Endodermal cell (in vitro differentiated cells): ENCODE results near the gene DAW1. TPM values are rescaled to one million over a fixed set of nuclear protein-coding genes. Genes with fewer than 3 reads are reported as not detected.

Experiments
- DNase-seq: peaks from one replicate; pipeline ENCODE4 v3.0.0-alpha.2; 2017
- H3K27ac ChIP-seq: 2 replicates; pipeline ENCODE4 v1.5.1; 2013; ENCODE audit warnings: mild to moderate bottlenecking, low read depth, low read length, moderate library complexity
- H3K27me3 ChIP-seq: 2 replicates; pipeline ENCODE4 v1.6.1; 2013; ENCODE audit warnings: mild to moderate bottlenecking, low read length, moderate library complexity; ENCODE audit not compliant: insufficient read depth, control insufficient read depth, poor library complexity, severe bottlenecking
- H3K36me3 ChIP-seq: 2 replicates; pipeline ENCODE4 v1.7.0; 2013; ENCODE audit warnings: mild to moderate bottlenecking, low read length, moderate library complexity; ENCODE audit not compliant: control insufficient read depth, insufficient read depth
- H3K4me1 ChIP-seq: one replicate; pipeline ENCODE4 v1.7.0; 2013; ENCODE audit warnings: low read length; ENCODE audit not compliant: control insufficient read depth, insufficient read depth
- H3K4me3 ChIP-seq: 2 replicates; pipeline ENCODE4 v1.5.1; 2013; ENCODE audit warnings: mild to moderate bottlenecking, low read length, moderate library complexity
- H3K9ac ChIP-seq: 2 replicates; pipeline ENCODE4 v1.6.1; 2013; ENCODE audit warnings: mild to moderate bottlenecking, low read length, moderate library complexity; ENCODE audit not compliant: poor library complexity, severe bottlenecking; ENCODE audit errors: extremely low read depth
- H3K9me3 ChIP-seq: 2 replicates; pipeline ENCODE4 v1.6.1; 2013; ENCODE audit warnings: mild to moderate bottlenecking, low read length, moderate library complexity; ENCODE audit not compliant: control insufficient read depth
- H3K27ac Mint-ChIP-seq: 2 replicates; pipeline ENCODE4 v1.8.0; 2020; ENCODE audit warnings: mixed read lengths
- H3K27me3 Mint-ChIP-seq: 2 replicates; pipeline ENCODE4 v1.8.0; 2021; ENCODE audit warnings: mild to moderate bottlenecking, mixed read lengths; ENCODE audit not compliant: insufficient read depth
- H3K36me3 Mint-ChIP-seq: 2 replicates; pipeline ENCODE4 v1.8.0; 2020; ENCODE audit warnings: low read depth, mixed read lengths
- H3K4me1 Mint-ChIP-seq: 2 replicates; pipeline ENCODE4 v1.8.0; 2020; ENCODE audit warnings: mixed read lengths
- H3K4me3 Mint-ChIP-seq: 2 replicates; pipeline ENCODE4 v1.8.0; 2020; ENCODE audit warnings: mild to moderate bottlenecking, moderate library complexity, mixed read lengths
- H3K9me3 Mint-ChIP-seq: 2 replicates; pipeline ENCODE4 v1.8.0; 2020; ENCODE audit warnings: mild to moderate bottlenecking, mixed read lengths
- CTCF ChIP-seq: fragments of 200-600 bp; sonication (generic); conservative IDR thresholded peaks from 2 replicates; pipeline ENCODE4 v1.5.0; 2021; ENCODE audit warnings: antibody characterized with exemption, mild to moderate bottlenecking
- WGBS, 2 experiments: methylation state at CpG; one replicate each; pipeline versions ENCODE4 v1.1.5 to v1.1.7; 2013; ENCODE audit warnings: missing lambda C conversion rate in 2 of 2, mixed read lengths in 1 of 2; ENCODE audit not compliant: insufficient coverage in 1 of 2, insufficient read length in 1 of 2; 5-methylcytosine and 5-hydroxymethylcytosine counted together
- total RNA-seq, 2 donors: library from RNA; stranded (reverse); fragmentation: NEBNext Ultra II Directional in 1 of 2; extraction: Animal tissue kit (Norgen Biotek cat#: 25700) in 1 of 2; gene quantifications; 2 replicates in 1 of 2; 3 replicates in 1 of 2; pipeline ENCODE4 v1.2.1, GENCODE V29; 2021

Gene DAW1
- total RNA-seq, 2 donors from 2014 or later = 0.27 TPM; not detected in 1

- Mint-ChIP-seq H3K4me3 (no peak overlapping the region), H3K4me1 (peaks cover 29% of the 10 kb centered on the region), H3K9me3 (no peaks in the 10 kb centered on the region), H3K27ac (no peak overlapping the region), H3K27me3 (no peaks in the 10 kb centered on the region), H3K36me3 (no peaks in the 10 kb centered on the region)
- peak; percentile 97 for DNase-seq
- Histone ChIP-seq H3K4me1 (no peaks in the 10 kb centered on the region), H3K36me3 (no peaks in the 10 kb centered on the region), H3K27ac (no peak overlapping the region), H3K9ac (no peak overlapping the region), H3K4me3 (no peak overlapping the region), H3K27me3 (no peaks in the 10 kb centered on the region), H3K9me3 (no peaks in the 10 kb centered on the region)
- WGBS, 2 experiments = 22 to 28% methylated on average over 5 to 6 of the region's 6 CpGs
- peak; percentile 96 for TF ChIP-seq CTCF
These were observed 13.1 kb downstream of the DAW1 start for GRCh38 chr2:227884511-227884947.

GRCh38 chr2:227886149-227886548, 14.7 kb downstream of the DAW1 start:
- no peaks in the 10 kb centered on the region for H3K9me3 ChIP-seq
- H3K4me3 ChIP-seq = no peak overlapping the region
- H3K4me1 Mint-ChIP-seq = peaks cover 31% of the 10 kb centered on the region
- no peaks in the 10 kb centered on the region for H3K36me3 ChIP-seq
- no peaks in the 10 kb centered on the region for H3K36me3 Mint-ChIP-seq
- no peak for TF ChIP-seq CTCF
- H3K9me3 Mint-ChIP-seq = no peaks in the 10 kb centered on the region
- DNase-seq = no peak
- H3K27me3 ChIP-seq = no peaks in the 10 kb centered on the region
- H3K9ac ChIP-seq = no peak overlapping the region
- H3K27ac ChIP-seq = no peak overlapping the region
- 81 to 88% methylated on average over 4 of the region's 4 CpGs for WGBS, 2 experiments
- no peak overlapping the region for H3K27ac Mint-ChIP-seq
- no peaks in the 10 kb centered on the region for H3K27me3 Mint-ChIP-seq
- no peak overlapping the region for H3K4me3 Mint-ChIP-seq
- H3K4me1 ChIP-seq = no peaks in the 10 kb centered on the region

GRCh38 chr2:227888289-227888688, 16.9 kb downstream of the DAW1 start:
- DNase-seq = peak; percentile 77
- H3K4me1 ChIP-seq = no peaks in the 10 kb centered on the region
- H3K36me3 ChIP-seq = no peaks in the 10 kb centered on the region
- WGBS, 2 experiments = 84 to 86% methylated on average over 5 of the region's 5 CpGs
- Mint-ChIP-seq H3K27ac (no peak overlapping the region), H3K4me3 (no peak overlapping the region), H3K27me3 (no peaks in the 10 kb centered on the region), H3K9me3 (no peaks in the 10 kb centered on the region), H3K4me1 (peaks cover 31% of the 10 kb centered on the region), H3K36me3 (no peaks in the 10 kb centered on the region)
- TF ChIP-seq CTCF = no peak
- H3K9me3 ChIP-seq = no peaks in the 10 kb centered on the region
- no peaks in the 10 kb centered on the region for H3K27me3 ChIP-seq
- no peak overlapping the region for H3K9ac ChIP-seq
- no peak overlapping the region for H3K4me3 ChIP-seq
- no peak overlapping the region for H3K27ac ChIP-seq
